Skeletal muscle tissue (tissue), 4 donors: ENCODE results near the gene BTN1A1. TPM values are rescaled to one million over a fixed set of nuclear protein-coding genes. Genes with fewer than 3 reads are reported as not detected.

ENCODE experiments used
- H3K27ac ChIP-seq: one replicate; pipeline ENCODE4 v1.7.0; 2013; ENCODE audit warnings: mild to moderate bottlenecking, low read depth, low read length, inconsistent platforms
- H3K27me3 ChIP-seq, 3 donors: one replicate each; pipeline ENCODE4 v1.7.0; 2013; ENCODE audit warnings: low read length in 3 of 3; ENCODE audit not compliant: control insufficient read depth in 3 of 3, insufficient read depth in 3 of 3
- H3K36me3 ChIP-seq, 3 donors: one replicate each; pipeline ENCODE4 v1.7.0; 2013; ENCODE audit warnings: low read length in 3 of 3; ENCODE audit not compliant: control insufficient read depth in 3 of 3, insufficient read depth in 3 of 3
- H3K4me1 ChIP-seq, 3 donors: one replicate each; pipeline ENCODE4 v1.7.0; 2013; ENCODE audit warnings: low read length in 3 of 3, mild to moderate bottlenecking in 3 of 3; ENCODE audit not compliant: control insufficient read depth in 3 of 3, insufficient read depth in 3 of 3
- H3K4me3 ChIP-seq, 3 donors: one replicate each; pipeline ENCODE4 v1.7.0; 2013; ENCODE audit warnings: low read length in 3 of 3
- H3K9ac ChIP-seq, 3 donors: one replicate each; pipeline ENCODE4 v1.7.0; 2013; ENCODE audit warnings: low read length in 3 of 3, mild to moderate bottlenecking in 3 of 3, moderate library complexity in 2 of 3, low read depth in 1 of 3
- H3K9me3 ChIP-seq, 3 donors: one replicate each; pipeline ENCODE4 v1.7.0; 2013; ENCODE audit warnings: low read length in 3 of 3; ENCODE audit not compliant: control insufficient read depth in 3 of 3
- total RNA-seq: library from RNA; depleted of rRNA; stranded (reverse); fragments of >200 nt; gene quantifications from one replicate; pipeline ENCODE4 v1.2.3, GENCODE V29; 2014
- donor health status: Osteomylitis.

The BTN1A1 gene
- total RNA-seq, 1 donor from 2014 or later, result not detected

DNA sequence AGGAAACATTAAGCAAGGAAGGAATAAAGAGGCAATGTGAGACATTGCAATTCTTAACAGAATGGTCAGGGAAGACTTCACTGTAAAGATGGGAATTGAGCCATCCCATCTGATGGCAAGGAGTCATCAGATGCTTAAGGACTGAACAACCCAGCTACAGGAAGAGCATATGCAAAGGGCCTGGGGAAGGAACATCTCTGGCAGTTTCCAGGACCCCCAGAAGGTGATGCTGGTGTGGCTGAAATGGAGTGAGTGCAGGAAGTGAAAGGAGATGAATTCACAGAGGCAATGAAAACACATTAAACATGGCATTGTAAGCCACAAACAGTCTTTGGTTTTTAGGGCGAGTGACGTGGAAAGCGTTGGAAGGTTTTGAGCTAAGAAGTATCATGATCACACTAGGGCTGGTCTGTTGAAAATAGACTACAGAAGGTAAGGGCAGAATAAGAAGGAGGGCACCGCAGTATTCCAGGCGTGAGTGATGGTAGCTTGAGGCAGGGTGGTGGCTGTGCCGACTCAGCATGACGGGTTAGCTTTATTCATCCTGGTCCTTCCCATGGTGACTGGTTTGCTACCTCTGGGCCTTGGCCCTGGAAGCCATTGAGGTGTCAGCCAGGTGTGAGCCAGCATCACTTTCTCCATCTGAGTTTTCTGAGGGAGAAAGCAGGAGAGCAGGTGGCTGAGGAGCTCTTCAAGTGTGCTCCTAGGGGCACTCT is 35.5 kb upstream of the BTN1A1 start:
- H3K27ac ChIP-seq, result no peak overlapping the region
- H3K9me3 ChIP-seq, result no peaks in the 10 kb centered on the region
- no peak overlapping the region for H3K4me3 ChIP-seq
- peaks cover 62 to 86% (median 76%) of the 10 kb centered on the region in 3 donors for H3K36me3 ChIP-seq
- peaks cover 6 to 14% (median 14%) of the 10 kb centered on the region in 3 donors for H3K4me1 ChIP-seq
- H3K27me3 ChIP-seq, result no peaks in the 10 kb centered on the region
- H3K9ac ChIP-seq, result no peak overlapping the region

DNA sequence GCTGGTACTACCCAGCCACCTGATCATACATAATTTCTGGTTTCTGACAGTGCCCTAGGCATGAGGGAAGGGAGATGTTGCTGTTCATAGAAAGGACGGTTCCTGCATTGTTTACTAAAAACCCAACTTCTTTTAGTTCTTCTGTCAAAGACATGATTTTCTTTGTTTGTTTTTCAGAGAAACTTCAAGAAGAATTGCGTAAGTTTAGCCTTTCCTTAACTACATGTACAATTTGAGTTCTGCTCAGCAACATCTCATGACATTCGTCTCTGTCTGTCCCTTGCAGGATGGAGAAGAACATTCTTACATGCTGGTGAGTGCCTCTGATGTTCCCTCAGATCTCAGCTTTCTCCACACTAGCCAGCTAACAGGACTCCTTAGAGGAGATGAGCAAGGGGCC is 34.3 kb upstream of the BTN1A1 start:
- no peak overlapping the region for H3K9ac ChIP-seq
- no peaks in the 10 kb centered on the region for H3K27me3 ChIP-seq
- no peak overlapping the region for H3K27ac ChIP-seq
- no peaks in the 10 kb centered on the region for H3K9me3 ChIP-seq
- peaks cover 4% of the 10 kb centered on the region in 3 donors for H3K4me1 ChIP-seq
- peaks cover 57 to 75% (median 69%) of the 10 kb centered on the region in 3 donors for H3K36me3 ChIP-seq
- H3K4me3 ChIP-seq, result no peak overlapping the region

DNA sequence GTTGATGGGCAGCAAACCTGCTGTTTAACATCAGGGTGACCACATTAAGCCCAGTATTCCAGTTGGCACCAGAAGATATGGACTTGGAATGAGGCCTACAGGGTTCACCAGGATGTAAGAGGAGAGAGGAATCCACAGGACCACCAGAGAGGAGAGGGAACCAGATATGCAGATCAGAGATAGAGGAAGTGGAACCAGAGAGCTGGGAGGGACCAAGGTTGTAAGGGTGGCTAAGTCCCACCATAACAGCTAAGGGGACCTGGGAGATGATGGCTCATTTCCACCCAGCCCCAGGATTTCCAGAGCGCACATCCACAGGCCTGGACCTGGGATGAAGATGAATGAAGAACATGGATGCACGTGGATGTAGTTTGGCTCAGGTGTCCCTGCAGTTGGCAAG is 31.3 kb upstream of the BTN1A1 start:
- Histone ChIP-seq H3K9ac (no peak overlapping the region), H3K9me3 (peaks cover 0 to 3% (median 0%) of the 10 kb centered on the region in 3 donors), H3K4me1 (peaks cover 0 to 4% (median 0%) of the 10 kb centered on the region in 3 donors), H3K36me3 (peaks cover 47 to 55% (median 49%) of the 10 kb centered on the region in 3 donors), H3K27ac (no peak overlapping the region), H3K27me3 (no peaks in the 10 kb centered on the region), H3K4me3 (no peak overlapping the region)

DNA sequence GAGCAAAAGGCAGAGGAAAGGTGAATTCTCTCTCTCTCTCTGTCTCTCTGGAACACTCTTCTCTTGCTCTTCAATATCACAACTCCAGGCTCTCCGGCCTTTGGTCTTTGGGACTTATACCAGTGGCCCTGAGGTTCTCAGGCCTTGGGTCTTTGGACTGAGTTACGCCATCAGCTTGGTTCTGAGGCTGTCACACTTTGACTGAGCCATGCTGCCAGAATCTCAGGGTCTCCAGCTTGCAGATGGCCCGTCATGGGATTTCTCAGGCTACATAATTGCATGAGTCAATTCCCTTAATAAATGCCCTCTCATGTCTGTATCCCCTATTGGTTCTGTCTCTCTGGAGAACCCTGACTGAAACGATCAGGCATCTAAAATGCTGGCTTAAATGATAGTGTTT is 29.5 kb upstream of the BTN1A1 start:
- H3K27ac ChIP-seq, result no peak overlapping the region
- H3K4me3 ChIP-seq, result no peak overlapping the region
- H3K27me3 ChIP-seq, result no peaks in the 10 kb centered on the region
- peaks cover 31 to 37% (median 34%) of the 10 kb centered on the region in 3 donors for H3K36me3 ChIP-seq
- peaks cover 0 to 3% (median 0%) of the 10 kb centered on the region in 3 donors for H3K9me3 ChIP-seq
- H3K4me1 ChIP-seq, result peaks cover 0 to 10% (median 3%) of the 10 kb centered on the region in 3 donors
- H3K9ac ChIP-seq, result no peak overlapping the region

DNA sequence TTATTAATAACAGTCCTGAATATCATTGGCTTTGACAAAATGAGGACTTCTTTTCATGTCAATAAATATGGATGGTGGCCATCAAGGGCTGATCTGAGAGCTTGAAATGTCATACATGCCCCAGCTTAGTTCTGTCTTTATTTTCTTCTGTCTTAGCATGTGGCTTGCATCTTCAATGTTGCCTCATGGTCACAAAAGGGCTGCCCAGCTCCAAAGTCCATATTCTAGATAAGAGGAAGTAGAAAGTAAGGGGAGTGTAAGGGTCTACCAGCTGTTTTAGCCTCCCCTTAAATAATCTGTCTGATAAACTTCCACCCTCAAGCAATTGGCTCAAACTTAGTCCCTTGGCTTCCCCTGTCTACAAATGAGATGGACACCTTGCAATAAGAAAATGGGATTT is 28.1 kb upstream of the BTN1A1 start:
- no peak overlapping the region for H3K27ac ChIP-seq
- H3K27me3 ChIP-seq, result no peaks in the 10 kb centered on the region
- H3K36me3 ChIP-seq, result peaks cover 17 to 24% (median 20%) of the 10 kb centered on the region in 3 donors
- no peak overlapping the region for H3K9ac ChIP-seq
- no peak overlapping the region for H3K4me3 ChIP-seq
- peaks cover 0 to 10% (median 3%) of the 10 kb centered on the region in 3 donors for H3K4me1 ChIP-seq
- H3K9me3 ChIP-seq, result peaks cover 0 to 3% (median 0%) of the 10 kb centered on the region in 3 donors

DNA sequence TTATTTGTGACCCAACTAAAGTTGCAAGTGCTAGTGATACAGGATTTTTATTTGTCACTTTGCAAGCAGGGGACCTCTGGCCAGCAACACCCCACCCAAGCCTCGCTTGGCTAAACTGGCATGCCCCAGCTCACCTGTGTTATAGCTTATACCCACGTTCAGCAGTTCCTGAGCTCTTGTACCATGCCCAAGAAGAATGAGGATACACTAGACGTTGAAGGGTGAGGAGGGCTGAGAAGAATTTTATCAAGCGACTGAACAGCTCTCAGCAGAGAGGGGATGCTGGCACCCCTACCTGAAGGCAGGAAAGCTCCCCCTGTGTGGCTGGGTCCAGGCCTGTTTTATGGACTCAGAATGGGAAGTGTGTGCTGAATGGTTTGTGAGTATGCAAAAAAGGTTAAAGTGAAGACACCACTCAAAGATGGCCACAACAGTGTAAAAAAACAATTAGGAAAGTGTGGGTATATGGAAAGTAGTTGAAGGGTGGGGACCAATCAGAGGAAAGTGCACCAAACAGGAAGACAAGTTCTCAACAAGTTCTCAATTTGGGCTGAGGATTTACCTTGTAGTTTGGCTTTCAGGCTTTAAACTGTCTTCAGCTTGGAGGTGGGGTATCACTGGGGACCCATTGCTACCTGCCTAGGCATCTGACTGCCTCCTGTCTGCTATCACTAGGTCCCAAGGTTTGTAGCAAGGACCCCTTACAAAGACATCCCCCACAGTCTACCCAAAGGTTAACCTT is 27.4 kb upstream of the BTN1A1 start:
- Histone ChIP-seq H3K4me1 (peaks cover 0 to 11% (median 3%) of the 10 kb centered on the region in 3 donors), H3K4me3 (peak overlapping the region in 1 of 3 donors; percentile 94), H3K27ac (peak overlapping the region; percentile 85), H3K36me3 (peaks cover 14 to 18% (median 15%) of the 10 kb centered on the region in 3 donors), H3K27me3 (no peaks in the 10 kb centered on the region), H3K9ac (no peak overlapping the region), H3K9me3 (peaks cover 0 to 3% (median 0%) of the 10 kb centered on the region in 3 donors)

DNA sequence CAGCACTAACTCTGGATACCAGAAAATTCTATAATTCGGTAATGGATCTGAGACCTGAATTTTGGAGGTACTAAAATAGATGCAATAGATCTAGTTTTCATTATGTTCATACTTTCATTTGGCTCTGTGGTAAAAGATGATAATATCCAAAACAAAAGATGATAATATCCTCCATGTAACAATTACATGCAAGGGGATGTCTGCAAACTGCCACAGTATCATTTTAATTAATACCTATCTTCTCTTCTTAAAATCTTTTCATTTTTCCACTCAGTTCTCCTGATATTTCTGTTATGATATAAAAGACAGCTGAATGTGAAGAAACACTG is 26.7 kb upstream of the BTN1A1 start:
- Histone ChIP-seq H3K4me3 (peak overlapping the region; percentile 59 to 94 (median 67)), H3K9me3 (peaks cover 0 to 3% (median 0%) of the 10 kb centered on the region in 3 donors), H3K9ac (peak overlapping the region; percentile 43 to 88 (median 71)), H3K27ac (peak overlapping the region; percentile 85), H3K36me3 (peaks cover 7 to 11% (median 8%) of the 10 kb centered on the region in 3 donors), H3K27me3 (no peaks in the 10 kb centered on the region), H3K4me1 (peaks cover 0 to 13% (median 3%) of the 10 kb centered on the region in 3 donors)

DNA sequence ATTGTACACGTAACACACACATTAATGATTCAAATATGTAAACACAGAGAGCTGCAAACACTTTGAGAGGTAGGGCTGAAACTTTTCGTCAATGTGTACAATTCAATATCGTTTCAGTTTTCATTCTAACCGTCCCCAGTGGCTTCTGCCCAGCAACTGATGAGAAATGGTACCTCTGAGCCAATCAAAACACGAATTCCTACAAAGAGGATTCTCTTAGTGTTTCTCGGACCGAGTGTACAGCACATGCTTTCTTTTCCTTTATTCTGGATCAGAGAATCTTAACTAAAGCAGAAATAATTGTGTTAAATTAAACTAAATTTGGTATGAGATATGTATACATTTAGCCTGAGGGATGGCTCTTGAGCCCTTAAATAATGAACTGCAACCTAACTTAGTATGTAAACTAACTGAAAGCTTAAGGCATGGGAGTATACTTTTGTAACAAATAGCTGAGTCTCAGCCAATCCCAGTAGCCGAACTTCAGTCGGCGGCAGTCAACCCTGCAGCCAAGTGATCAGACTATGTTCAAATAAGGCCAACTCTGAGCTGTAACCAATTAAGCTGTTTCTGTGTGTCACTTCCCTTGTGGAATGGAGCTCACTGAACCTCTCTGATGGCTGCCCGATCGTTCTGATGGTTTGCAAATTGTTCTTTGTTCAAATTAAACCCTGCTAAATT is 26.2 kb upstream of the BTN1A1 start:
- peak overlapping the region; percentile 59 to 94 (median 67) for H3K4me3 ChIP-seq
- peaks cover 0 to 13% (median 3%) of the 10 kb centered on the region in 3 donors for H3K4me1 ChIP-seq
- H3K9me3 ChIP-seq, result peaks cover 0 to 3% (median 0%) of the 10 kb centered on the region in 3 donors
- no peaks in the 10 kb centered on the region for H3K27me3 ChIP-seq
- H3K27ac ChIP-seq, result peak overlapping the region; percentile 85
- peak overlapping the region; percentile 43 to 88 (median 71) for H3K9ac ChIP-seq
- peaks cover 3 to 6% (median 5%) of the 10 kb centered on the region in 3 donors for H3K36me3 ChIP-seq

DNA sequence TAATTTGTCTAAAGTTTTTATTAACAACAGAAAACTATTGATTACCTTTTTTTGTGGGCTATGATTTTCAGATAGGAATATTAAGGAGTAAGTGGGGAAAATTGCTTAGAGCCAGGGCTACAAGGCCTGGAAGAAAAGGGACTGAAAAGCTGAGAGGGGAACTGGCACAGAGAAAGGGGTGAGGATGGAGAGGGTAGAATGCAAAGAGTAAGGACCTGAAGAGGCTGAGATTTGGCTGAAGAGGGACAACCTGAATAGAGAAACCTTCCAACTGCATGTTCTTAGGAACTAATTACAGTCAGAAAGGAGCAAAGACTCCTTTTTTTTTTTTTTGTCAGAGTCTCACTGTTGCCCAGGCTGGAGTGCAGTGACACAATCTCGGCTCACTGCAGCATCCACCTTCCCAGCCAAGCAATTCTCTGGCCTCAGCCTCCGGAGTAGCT is 25.6 kb upstream of the BTN1A1 start:
- Histone ChIP-seq H3K4me1 (peaks cover 0 to 13% (median 3%) of the 10 kb centered on the region in 3 donors), H3K27me3 (no peaks in the 10 kb centered on the region), H3K27ac (peak overlapping the region; percentile 85)

More for the DNA sequence above, 25.6 kb upstream of the BTN1A1 start:
- peaks cover 0 to 2% (median under 1%) of the 10 kb centered on the region in 3 donors for H3K36me3 ChIP-seq
- peak overlapping the region; percentile 43 to 88 (median 71) for H3K9ac ChIP-seq
- peak overlapping the region; percentile 59 to 94 (median 67) for H3K4me3 ChIP-seq
- H3K9me3 ChIP-seq, result peaks cover 0 to 3% (median 0%) of the 10 kb centered on the region in 3 donors
